CMK (cell line): ENCODE data around the gene HOXA2.

Experiments used
- DNase-seq: peaks from one replicate; pipeline ENCODE4 v3.0.0-alpha.2; 2010; ENCODE audit warnings: low read depth

Gene HOXA2

DNA sequence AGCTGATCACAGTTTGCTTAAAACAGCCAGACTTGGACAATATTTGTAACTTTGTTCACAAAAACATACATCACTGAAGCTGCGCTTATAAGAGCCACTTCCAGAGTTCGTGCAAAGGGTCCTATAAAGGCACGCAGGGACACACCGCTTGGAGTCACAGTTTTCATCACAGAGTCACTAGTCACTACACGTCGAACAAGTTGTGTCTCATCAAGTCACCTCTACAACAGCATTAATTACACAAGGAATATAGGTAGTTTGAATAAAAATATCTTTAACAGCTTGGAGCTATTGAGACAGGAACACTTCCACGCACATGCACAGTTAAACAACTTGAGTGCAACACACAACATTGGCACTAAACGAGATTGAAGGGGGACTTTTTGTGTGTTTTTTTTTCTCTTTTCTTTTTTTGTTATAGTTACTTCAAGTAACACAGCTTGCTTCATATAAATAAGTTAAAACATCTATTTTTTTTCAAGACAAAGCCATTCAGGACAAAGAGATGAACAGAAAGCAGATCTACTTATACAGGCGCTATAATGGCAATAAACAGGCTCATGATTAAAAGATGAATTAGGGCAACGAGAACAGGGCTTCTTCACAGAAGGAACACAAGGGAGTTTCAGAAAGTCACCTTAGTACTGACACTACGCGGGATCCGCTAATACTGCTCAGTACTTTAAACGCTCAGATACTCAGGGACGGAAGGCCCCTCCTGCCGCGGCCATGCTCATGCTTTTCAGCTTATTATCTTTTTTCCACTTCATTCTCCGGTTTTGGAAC, 38.8 kb upstream of the HOXA2 start:
- no peak for DNase-seq

DNA sequence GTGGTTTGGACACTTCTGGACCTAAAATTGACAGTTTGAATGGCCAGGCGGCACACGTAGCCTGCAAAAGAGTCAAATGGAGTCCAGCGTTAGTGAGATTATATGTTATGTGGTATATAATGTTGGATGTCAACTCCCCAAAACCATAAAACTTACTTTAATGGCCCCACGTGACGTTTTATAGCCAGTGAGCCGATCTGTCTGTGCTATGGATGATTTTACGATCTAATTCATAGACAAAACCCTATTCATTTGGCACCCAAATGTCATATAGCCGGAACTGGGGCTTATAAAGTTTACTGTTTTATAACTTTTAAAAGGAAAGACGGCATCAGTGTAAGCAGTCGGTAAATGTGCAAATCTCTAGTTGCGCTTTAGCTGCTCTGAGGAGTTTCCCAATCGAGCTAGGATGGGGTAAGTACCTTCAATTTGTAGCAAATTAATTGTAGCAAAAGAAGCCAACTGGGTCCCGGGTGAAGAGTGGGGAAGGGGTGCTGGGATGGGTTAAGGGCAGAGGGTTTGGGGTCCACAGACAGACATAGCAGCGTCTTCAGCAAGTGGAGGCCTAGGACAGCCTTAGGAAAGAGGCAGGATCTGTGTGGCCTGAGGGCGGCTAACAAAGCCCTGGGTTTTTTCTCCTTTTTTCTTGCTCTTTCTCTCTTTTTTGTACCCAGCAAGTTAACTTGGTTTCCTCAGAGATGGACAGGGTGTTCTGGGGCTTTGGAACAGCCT, 37.8 kb upstream of the HOXA2 start:
- DNase-seq = no peak

DNA sequence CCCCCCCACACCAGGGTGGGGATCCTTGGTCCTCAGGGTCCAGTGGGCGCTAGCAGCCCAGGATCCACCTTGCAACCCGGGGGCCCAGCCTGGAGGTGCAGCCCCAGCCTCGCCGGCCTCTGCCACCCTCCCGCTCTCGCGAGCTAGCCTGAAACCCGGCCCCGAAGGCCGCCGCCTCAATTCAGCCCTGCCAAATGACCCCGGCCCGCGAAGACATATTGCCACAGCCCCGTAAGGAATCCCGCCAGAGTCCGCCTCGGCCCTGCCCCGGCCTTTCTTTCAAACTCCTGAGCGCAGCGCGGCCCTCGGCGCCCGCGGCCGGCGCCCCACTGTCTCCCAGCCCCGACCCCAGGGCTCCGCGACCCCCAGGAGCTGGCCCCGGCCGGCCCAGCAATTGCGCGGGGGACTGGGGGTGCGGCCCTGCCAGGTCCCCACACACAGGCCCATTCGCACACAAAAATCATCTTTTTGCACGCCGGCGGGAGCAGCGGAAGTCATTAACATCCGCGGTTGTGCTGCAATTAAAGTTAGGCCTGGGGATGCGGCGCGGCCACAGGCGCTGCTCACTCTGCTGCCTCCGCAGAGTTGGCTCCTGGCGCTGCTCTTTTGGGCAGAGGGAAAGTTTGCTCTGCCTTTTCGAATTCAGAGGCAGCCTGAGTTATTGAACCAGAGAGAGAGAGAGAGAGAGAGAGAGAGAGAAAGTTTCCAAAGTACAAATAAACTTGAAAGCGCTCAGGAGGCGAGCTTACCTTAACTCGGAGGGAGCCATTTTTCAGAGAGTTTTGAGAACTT, 37.0 kb upstream of the HOXA2 start:
- DNase-seq = no peak

DNA sequence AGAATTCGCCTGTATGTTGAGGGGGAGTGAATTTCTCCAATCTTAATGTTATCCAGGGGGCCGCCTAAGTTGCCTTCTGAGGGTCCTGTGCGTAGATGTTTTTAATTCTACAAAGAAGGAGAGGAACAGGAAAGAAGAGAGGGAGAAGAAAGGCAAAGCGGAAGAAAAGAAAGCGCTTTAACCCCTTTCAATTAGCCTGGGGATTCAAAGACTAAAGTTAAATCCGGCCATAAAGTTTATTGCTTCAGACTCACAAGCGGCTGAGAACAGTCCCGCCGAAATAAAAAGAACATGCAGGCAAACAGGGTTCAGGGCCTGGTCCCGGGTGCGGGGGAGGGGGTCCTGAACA, 36.5 kb upstream of the HOXA2 start:
- DNase-seq = no peak

DNA sequence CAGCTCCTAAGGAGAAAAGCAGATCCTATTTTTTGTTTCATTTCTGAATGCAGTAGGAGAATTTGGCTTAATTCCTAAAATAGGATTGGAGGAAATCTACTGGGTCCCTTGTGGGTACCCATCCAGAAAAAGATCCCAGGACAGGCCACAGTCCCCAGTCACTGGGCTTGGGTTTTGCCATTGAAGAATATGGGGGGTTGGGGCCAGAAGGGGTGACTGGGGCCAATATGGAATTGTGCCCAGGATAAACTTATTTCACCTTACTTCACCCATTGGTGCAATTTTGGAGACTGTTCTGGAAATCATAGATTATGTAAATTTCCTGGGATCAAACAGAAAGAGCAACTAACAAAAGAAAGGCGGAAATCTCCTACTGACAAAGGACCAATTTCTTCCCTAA, 36.0 kb upstream of the HOXA2 start:
- DNase-seq = no peak

GRCh38 chr7:27137640-27138315, 35.3 kb upstream of the HOXA2 start:
- no peak for DNase-seq

DNA sequence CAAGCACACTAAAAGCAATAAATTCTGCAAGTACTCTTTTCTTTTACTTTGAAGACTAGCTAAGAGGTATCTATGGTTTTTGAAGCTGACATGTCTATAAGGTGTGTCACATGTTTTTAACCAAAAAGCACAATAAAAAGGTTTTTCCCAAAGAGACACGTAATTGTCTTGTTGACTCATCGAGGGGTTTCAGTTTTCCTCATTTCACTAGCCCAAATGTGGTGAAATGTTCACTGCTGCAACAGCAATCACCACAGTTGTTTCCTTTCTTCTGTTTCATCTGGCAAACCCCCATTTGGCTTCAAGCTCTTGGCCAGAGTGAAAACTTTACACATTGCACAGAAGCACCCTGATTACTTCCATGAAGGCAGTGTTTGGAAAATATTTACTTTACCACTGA, 31.9 kb upstream of the HOXA2 start:
- DNase-seq = no peak

GRCh38 chr7:27133409-27134231, 31.1 kb upstream of the HOXA2 start:
- no peak for DNase-seq

DNA sequence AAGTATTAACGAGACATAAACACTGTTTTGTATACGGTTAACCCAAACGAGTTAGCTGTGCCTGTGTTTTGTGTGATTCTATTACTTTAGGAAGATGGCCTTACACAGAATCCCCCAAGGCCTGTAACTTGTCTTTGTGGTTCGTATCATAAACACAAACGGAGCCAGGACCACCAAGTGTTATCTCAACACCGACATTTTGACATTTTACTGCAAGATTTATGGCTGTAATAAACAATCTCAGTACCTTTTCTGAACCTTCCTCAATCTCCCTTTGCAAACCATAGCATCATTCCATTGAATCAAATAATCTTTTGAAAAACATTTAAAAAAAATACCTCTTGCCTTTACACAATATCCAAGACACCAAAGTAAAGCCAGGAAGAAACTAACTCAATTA, 30.5 kb upstream of the HOXA2 start:
- DNase-seq = no peak

DNA sequence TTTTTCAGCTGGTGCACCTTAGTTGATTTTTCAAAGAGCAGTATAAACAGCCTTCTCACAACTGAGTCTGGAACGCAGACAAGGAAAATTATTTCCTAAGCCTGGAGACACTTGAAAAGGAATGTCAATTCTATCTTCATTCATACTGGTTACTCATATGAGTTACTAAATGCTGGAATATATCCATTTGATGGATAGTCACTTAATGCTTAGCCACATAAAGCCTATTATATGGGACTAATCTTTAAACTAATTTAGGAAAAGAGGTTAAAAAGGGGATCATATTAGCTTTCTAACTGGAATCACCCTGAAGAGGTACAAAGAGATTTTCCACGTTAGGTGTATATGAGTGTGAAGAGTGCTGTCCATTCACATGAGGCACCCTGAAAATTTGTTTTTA, 29.7 kb upstream of the HOXA2 start:
- no peak for DNase-seq

DNA sequence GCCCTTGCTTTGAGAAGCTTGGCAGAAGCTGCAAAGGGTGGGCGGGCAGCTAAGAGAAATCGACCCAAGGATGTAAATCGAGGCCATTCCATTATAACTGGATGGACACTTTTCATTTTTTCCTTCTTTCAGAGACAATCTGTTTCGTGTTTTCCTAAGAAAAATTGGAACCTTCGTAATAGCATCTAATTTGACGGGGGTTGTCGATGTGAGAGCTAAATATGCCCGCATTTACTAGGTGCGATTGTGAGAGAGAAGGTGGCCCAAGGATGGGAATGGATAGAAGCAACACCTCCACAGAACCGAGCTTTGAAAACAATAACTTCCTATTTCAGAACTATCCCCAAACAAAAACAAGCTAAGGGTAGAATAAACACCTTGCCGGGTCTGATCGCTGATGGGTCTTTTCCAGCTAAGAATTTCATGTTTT, 28.9 kb upstream of the HOXA2 start:
- DNase-seq = no peak

DNA sequence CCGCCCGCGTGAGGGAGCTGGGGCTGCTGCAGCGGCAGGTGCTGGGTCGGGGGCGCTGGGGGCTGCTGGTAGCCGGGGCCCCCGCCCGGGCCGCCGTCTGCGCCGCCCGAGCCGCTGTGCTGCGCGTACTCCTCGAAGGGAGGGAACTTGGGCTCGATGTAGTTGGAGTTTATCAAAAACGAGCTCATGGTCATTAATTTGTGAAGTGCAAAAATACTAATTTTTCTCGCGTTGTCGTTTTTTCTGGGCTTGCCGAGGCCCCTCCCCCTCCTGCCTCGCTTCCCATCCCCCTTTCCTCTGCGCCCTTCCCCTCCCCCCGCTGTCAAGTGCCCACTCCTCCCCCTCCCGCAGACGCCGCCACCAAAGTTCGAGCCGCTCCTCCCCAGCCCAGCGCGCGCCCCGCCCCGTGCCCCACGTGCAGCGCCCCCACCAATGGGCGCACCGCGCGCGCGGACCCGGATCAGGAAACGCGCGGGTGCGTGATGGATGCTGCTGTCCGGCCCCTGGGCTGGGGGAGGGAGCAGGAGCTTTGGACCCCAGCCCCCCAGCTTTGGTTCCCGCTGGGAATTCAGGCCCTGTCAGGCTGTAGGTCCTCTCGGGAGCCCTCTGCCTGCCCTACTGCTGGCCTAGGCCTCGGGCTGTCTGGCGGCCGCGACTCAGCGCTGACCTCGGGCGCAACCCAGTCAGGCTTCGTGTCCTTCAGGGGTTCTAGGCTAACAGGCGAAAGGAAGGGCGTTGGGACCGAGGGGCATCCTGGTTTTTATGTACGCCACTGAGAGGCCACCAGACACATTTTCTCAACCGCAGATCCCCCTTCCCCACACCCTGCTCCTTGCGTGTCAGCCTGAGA, 28.3 kb upstream of the HOXA2 start, which contains the start of gene HOXA4:
Gene HOXA4, minus strand, starts transcription at position 218 of the 850 bp plus-strand sequence. Its CDS starts 24 bp downstream, at position 194.
- no peak for DNase-seq

DNA sequence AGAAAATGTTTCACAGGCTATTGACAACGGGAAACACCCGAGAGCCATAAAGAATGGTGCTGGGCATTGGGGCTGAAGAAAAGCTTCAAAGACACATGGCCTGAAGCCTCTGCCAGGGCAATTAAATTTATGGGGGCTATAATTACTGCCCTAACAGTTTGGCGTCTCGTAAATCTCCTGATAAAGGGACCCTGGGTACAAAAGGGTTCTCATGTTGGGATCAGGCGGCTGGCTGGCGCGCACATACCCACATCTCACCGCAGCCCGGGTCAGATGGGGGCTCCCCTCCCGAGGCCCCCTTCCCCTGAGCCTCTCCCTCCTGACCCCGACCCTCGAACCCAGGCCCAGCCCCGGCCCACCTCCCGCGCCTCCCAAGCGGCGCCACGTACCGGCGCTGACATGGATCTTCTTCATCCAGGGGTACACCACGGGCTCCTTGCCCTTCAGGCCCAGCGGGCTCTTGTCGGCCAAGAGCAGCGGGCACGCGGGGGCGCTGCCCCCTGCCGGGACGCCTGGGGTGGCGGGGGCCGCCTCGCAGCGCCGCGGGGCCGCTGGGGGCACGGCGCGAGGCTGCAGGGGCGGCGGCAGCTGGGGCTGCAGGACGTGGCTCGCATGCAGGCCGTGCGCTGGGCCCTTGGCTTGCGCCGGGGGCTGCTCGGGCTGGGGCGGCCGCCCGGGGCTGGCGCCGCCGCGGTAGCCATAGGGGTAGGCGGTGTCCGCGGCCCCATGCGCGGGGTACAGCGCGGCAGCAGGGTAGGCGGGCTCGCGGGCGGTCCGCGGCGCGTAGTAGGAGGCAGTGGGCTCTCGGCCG, 27.5 kb upstream of the HOXA2 start:
- DNase-seq = no peak

GRCh38 chr7:27128776-27129728, 26.6 kb upstream of the HOXA2 start:
- DNase-seq = no peak

GRCh38 chr7:27128034-27128433, 25.6 kb upstream of the HOXA2 start:
- DNase-seq = no peak

DNA sequence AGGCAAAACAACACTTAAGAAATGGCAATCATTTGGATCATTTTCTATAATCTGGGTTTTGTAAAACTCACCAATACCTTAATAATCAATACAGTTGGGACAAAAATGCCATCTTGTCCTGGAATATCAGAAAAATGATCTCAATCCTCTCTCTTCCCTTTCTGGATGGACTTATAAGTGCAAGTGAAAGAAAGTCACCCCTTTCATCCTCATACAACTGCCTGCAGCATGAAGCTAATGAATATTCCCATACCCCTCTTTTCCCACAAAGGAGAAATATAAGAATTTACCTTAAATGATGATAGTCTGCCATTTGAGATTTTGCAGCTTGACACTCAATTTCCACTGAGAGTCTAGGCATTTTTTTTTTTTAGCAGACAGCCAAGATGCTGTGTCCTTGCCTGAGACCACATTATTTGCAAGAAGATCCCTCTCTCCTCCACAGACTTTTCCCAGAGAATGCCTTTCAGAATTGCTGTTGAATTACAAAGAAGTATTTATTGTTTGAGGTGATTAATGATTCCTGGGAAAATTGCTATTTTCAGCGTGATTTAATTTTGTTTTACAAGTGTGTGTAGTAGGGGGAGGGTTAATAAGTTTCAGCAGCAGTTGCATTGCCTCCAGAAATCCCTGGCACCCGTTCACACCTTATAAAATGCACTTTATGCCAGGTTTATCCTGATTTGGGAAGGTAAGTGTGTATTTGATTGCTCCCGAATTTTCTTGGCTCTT, 24.3 kb upstream of the HOXA2 start:
- no peak for DNase-seq

DNA sequence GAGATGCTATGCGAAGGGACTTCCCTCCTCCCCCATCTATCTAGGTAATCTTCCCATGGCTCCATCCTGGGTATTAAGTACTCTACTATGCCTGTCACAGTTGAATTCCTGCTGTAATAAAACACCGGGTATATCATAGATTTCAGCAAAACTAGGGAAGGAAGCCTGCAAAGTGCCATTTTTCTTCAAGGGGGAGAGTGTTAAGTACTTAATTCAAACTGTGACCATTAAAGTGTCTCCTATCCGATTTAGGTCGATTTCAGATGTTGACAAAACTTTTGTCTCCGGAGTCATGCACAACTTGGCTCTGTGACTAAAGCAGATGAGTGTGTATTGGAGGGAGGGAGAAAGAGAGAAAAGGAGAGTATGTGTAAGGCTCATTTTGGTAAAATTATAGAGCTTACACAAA, 23.5 kb upstream of the HOXA2 start:
- DNase-seq = no peak
